Measurements from ENCODE around the gene FOSL2.

DNA sequence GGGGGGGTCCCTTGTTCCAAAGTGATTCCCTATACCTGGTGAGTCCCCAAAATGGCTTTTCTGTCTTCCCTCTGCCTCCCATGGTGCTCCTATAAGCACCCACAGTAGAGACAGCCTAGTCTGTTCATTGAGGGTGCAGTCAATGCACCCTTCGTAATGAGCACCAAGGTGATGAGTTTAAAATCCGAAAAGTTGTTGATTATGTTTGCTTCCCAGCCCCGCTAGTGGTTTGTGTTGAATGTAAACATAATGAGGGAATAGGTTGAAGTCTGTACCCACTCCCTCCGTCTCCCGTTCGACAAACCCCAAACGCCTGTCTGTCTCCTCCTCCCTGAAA lies 2.3 kb downstream of the FOSL2 start:
- TF ChIP-seq CTCF (IDR thresholded peaks at IDR 0.05) (no peak), POLR2AphosphoS5 (IDR thresholded peaks at IDR 0.05) (no peak)
